Keratinocyte (primary cell): ENCODE measurements around the gene TTC33.

Experiments
- CTCF ChIP-seq, 3 experiments: IDR thresholded peaks in 1 of 3; conservative IDR thresholded peaks in 1 of 3; optimal IDR thresholded peaks in 1 of 3; 2 replicates in 2 of 3; 3 replicates in 1 of 3; pipeline versions ENCODE3 to v1.5.1; 2011; ENCODE audit warnings: low read length in 3 of 3, mild to moderate bottlenecking in 3 of 3, moderate library complexity in 2 of 3, control low read depth in 1 of 3, inconsistent platforms in 1 of 3; ENCODE audit not compliant: insufficient read depth in 2 of 3; ENCODE audit errors: extremely low read depth in 1 of 3
- EZH2 ChIP-seq: IDR thresholded peaks from one replicate; pipeline ENCODE4 v1.6.1; 2012; ENCODE audit warnings: inconsistent platforms, mild to moderate bottlenecking, low read length, moderate library complexity

GRCh38 chr5:40660751-40661150 lies 95.0 kb downstream of the TTC33 start:
- TF ChIP-seq EZH2 (no peak), CTCF (optimal IDR thresholded peaks at IDR 0.05 in 1 of 3, IDR thresholded peaks at IDR 0.05 in 1 of 3, conservative IDR thresholded peaks at IDR 0.05 in 1 of 3; ENCODE audit: extremely low read depth in 1 of 3, insufficient read depth in 2 of 3, low read length in 3 of 3) (no peak)
